Uterus (tissue), 2 donors: ENCODE data around the gene PSTPIP1.

ENCODE experiments used
- POLR2A ChIP-seq, 2 donors: fragments of 450-650 bp; IDR thresholded peaks; one replicate each; pipeline ENCODE4 v1.6.1; 2016; ENCODE audit warnings: antibody characterized with exemption in 2 of 2, mild to moderate bottlenecking in 1 of 2, moderate library complexity in 1 of 2
- TF ChIP-seq, protein P1 (sequence below), 4 experiments: fragments of 200-600 bp in 2 of 4; fragments of 450-650 bp in 2 of 4; sonication (generic) in 2 of 4; IDR thresholded peaks; one replicate each; pipeline ENCODE4 v1.5.1; 2016 to 2019; ENCODE audit warnings: antibody characterized with exemption in 4 of 4, mild to moderate bottlenecking in 2 of 4, moderate library complexity in 1 of 4

DNA sequence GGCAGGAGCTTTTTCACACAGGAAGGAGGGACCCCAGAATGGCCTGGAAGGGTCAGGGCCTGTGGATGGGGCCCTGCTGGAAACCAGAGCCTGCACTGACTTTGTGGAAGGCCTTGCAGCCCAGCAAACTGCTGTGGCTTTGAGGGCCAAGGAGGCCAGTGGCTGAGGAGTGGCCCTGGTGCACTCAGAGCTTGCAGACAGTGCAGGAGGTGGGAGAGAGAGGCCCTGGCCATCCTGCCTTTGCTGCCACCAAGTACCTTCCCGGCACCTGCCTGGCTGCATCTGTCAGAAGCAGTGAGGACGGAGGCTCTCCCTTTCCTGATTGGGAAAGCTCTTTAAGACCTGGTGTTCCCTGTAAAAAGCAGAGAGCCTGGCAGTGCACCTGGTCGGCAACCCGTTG, 6.4 kb downstream of the PSTPIP1 start:
- TF ChIP-seq, protein P1, sequence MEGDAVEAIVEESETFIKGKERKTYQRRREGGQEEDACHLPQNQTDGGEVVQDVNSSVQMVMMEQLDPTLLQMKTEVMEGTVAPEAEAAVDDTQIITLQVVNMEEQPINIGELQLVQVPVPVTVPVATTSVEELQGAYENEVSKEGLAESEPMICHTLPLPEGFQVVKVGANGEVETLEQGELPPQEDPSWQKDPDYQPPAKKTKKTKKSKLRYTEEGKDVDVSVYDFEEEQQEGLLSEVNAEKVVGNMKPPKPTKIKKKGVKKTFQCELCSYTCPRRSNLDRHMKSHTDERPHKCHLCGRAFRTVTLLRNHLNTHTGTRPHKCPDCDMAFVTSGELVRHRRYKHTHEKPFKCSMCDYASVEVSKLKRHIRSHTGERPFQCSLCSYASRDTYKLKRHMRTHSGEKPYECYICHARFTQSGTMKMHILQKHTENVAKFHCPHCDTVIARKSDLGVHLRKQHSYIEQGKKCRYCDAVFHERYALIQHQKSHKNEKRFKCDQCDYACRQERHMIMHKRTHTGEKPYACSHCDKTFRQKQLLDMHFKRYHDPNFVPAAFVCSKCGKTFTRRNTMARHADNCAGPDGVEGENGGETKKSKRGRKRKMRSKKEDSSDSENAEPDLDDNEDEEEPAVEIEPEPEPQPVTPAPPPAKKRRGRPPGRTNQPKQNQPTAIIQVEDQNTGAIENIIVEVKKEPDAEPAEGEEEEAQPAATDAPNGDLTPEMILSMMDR (IDR thresholded peaks at IDR 0.05): no peak
- TF ChIP-seq POLR2A (IDR thresholded peaks at IDR 0.05): no peak
